ENCODE measurements around the gene LRP1-AS.

DNA sequence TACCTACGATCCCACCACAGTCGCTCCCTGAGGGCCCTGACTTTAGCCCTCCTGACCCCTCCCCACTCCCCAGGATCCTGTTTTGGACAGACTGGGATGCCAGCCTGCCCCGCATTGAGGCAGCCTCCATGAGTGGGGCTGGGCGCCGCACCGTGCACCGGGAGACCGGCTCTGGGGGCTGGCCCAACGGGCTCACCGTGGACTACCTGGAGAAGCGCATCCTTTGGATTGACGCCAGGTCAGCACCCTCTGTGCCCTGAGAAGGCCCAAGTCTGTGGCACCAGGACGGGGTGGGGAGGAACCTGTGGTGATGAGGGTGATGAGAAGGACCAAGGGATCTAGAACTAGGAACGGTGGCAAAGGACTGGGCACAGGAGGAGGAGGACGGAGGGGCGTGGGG is 29.9 kb upstream of the LRP1-AS start:
- TF ChIP-seq, protein P1, sequence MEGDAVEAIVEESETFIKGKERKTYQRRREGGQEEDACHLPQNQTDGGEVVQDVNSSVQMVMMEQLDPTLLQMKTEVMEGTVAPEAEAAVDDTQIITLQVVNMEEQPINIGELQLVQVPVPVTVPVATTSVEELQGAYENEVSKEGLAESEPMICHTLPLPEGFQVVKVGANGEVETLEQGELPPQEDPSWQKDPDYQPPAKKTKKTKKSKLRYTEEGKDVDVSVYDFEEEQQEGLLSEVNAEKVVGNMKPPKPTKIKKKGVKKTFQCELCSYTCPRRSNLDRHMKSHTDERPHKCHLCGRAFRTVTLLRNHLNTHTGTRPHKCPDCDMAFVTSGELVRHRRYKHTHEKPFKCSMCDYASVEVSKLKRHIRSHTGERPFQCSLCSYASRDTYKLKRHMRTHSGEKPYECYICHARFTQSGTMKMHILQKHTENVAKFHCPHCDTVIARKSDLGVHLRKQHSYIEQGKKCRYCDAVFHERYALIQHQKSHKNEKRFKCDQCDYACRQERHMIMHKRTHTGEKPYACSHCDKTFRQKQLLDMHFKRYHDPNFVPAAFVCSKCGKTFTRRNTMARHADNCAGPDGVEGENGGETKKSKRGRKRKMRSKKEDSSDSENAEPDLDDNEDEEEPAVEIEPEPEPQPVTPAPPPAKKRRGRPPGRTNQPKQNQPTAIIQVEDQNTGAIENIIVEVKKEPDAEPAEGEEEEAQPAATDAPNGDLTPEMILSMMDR (IDR thresholded peaks at IDR 0.05): no peak
- TF ChIP-seq POLR2A (IDR thresholded peaks at IDR 0.05) (no peak), POLR2AphosphoS5 (IDR thresholded peaks at IDR 0.05; ENCODE audit: insufficient read depth in 1 of 2, low read depth in 1 of 2) (no peak)

All from vagina (tissue), 2 donors.